ENCODE results near the gene RNF207. TPM values are rescaled to one million over a fixed set of nuclear protein-coding genes. Genes with fewer than 3 reads are reported as not detected.

Gene RNF207
- total and polyA plus RNA-seq, 4 donors, result 8.0 to 14.4 (median 12.3) TPM

DNA sequence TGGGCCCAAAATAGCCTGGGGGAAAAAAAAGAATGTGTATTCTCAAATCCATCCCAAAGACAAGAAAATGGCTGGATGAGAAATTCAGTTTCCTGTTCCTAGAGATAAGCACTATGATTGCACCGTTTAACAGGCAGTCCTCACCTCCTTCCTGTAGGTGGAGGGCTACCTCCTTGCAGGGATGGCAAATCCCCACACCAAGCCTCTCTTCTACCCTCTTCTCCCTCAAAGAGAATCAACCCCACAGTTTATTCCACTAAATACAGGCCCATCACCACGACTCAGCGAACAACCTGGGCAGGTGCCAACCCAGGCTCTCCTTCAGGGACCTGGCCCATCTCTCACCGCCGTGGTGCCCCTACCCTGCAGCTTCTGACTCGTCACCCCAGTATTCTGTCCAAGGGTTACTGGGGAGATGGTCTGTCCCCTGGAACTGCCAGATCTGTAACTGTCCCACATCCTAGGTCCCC, 22.4 kb upstream of the RNF207 start:
- DNase-seq (no peak), ATAC-seq (ENCODE audit: insufficient read depth, low FRiP score) (no peak)
- Histone ChIP-seq H3K36me3 (ENCODE audit: control insufficient read depth in 4 of 4, insufficient read depth in 4 of 4, low read length in 4 of 4) (peaks cover 0 to 22% (median 8%) of the 10 kb centered on the region in 4 donors), H3K9me3 (ENCODE audit: control insufficient read depth in 4 of 4, insufficient read depth in 3 of 4, low read length in 3 of 4) (no peaks in the 10 kb centered on the region), H3K4me1 (ENCODE audit: control insufficient read depth in 5 of 5, insufficient read depth in 5 of 5, low read length in 5 of 5) (peaks cover 0 to 20% (median 4%) of the 10 kb centered on the region in 5 donors), H3K9ac (ENCODE audit: insufficient read depth in 1 of 2, low read length in 2 of 2) (no peak overlapping the region), H3K27ac (ENCODE audit: low read depth in 1 of 2, low read length in 1 of 2) (no peak overlapping the region), H3K4me3 (no peak overlapping the region), H3K27me3 (ENCODE audit: control insufficient read depth in 3 of 3, insufficient read depth in 3 of 3, low read length in 2 of 3) (peaks cover 6 to 17% (median 15%) of the 10 kb centered on the region in 3 donors)
- WGBS, 2 donors, result 55 to 65% methylated on average over 6 of the region's 6 CpGs
- TF ChIP-seq, protein P1, sequence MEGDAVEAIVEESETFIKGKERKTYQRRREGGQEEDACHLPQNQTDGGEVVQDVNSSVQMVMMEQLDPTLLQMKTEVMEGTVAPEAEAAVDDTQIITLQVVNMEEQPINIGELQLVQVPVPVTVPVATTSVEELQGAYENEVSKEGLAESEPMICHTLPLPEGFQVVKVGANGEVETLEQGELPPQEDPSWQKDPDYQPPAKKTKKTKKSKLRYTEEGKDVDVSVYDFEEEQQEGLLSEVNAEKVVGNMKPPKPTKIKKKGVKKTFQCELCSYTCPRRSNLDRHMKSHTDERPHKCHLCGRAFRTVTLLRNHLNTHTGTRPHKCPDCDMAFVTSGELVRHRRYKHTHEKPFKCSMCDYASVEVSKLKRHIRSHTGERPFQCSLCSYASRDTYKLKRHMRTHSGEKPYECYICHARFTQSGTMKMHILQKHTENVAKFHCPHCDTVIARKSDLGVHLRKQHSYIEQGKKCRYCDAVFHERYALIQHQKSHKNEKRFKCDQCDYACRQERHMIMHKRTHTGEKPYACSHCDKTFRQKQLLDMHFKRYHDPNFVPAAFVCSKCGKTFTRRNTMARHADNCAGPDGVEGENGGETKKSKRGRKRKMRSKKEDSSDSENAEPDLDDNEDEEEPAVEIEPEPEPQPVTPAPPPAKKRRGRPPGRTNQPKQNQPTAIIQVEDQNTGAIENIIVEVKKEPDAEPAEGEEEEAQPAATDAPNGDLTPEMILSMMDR (IDR thresholded peaks at IDR 0.05; ENCODE audit: control extremely low read depth, extremely low read depth), result no peak

DNA sequence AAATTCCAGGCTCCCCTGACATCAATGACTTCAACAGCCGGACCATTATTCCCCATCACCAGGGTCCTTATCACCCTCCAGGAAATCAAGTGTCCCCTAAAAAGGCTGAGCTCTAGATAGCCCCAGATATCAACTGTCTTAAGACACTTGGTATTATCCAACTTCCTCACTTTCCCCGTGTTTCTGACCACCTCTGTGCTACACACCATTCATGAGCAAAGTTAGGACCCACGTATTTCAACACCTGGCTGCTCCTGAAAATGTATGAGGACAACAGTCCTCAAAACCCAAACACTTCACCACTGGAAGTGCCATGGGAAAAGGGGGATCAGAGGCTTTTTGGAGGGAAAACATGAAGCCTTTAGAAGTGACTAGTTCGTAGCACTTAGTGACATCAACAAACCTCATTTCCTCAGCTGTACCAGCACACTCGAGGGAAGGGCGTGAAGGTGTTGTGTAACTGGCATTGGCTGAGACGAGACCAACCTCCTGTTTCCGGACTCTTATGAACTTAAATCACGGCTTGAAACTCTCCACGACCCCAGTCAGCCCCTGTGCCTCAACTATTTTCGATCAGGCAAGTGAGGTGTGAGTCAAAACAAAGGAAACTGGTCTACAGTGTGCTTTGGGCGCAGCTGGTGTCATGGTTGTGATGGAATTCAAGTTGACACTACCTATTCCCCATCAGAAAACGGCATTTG, 21.7 kb upstream of the RNF207 start:
- Histone ChIP-seq H3K9me3 (ENCODE audit: control insufficient read depth in 4 of 4, insufficient read depth in 3 of 4, low read length in 3 of 4) (no peaks in the 10 kb centered on the region), H3K4me3 (no peak overlapping the region), H3K4me1 (ENCODE audit: control insufficient read depth in 5 of 5, insufficient read depth in 5 of 5, low read length in 5 of 5) (peaks cover 0 to 15% (median 0%) of the 10 kb centered on the region in 5 donors), H3K36me3 (ENCODE audit: control insufficient read depth in 4 of 4, insufficient read depth in 4 of 4, low read length in 4 of 4) (peaks cover 0 to 28% (median 9%) of the 10 kb centered on the region in 4 donors), H3K9ac (ENCODE audit: insufficient read depth in 1 of 2, low read length in 2 of 2) (no peak overlapping the region), H3K27ac (ENCODE audit: low read depth in 1 of 2, low read length in 1 of 2) (no peak overlapping the region), H3K27me3 (ENCODE audit: control insufficient read depth in 3 of 3, insufficient read depth in 3 of 3, low read length in 2 of 3) (peaks cover 6 to 12% (median 9%) of the 10 kb centered on the region in 3 donors)
- WGBS, 2 donors, result 57 to 70% methylated on average over 13 of the region's 13 CpGs
- TF ChIP-seq, protein P1 (IDR thresholded peaks at IDR 0.05; ENCODE audit: control extremely low read depth, extremely low read depth), result no peak
- no peak for DNase-seq
- no peak for ATAC-seq (ENCODE audit: insufficient read depth, low FRiP score)

DNA sequence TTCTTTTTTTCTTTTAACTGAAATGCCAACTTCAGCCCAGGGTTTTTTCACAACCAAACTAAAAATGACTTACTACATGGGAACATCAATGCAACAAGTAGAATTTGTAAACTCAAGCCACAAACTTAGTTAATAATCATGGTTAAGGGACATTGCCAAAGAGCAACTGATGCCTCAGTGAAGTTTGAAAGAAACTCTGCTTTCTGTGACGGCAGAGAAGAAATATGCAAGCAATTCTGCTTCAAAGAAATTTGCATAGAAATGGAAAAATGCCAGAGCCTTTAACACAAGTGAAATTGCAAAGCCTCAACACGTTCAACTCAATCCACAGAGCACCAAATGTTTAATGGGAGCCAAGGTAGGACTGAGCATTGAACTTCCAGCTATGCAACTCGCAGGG, 20.8 kb upstream of the RNF207 start:
- DNase-seq (no peak), ATAC-seq (ENCODE audit: insufficient read depth, low FRiP score) (no peak)
- 54 to 65% methylated on average over 3 of the region's 3 CpGs for WGBS, 2 donors
- no peak overlapping the region for H3K9ac ChIP-seq (ENCODE audit: insufficient read depth in 1 of 2, low read length in 2 of 2)
- H3K36me3 ChIP-seq (ENCODE audit: control insufficient read depth in 4 of 4, insufficient read depth in 4 of 4, low read length in 4 of 4), result peaks cover 0 to 31% (median 13%) of the 10 kb centered on the region in 4 donors
- TF ChIP-seq, protein P1 (IDR thresholded peaks at IDR 0.05; ENCODE audit: control extremely low read depth, extremely low read depth), result no peak
- no peaks in the 10 kb centered on the region for H3K9me3 ChIP-seq (ENCODE audit: control insufficient read depth in 4 of 4, insufficient read depth in 3 of 4, low read length in 3 of 4)
- H3K27me3 ChIP-seq (ENCODE audit: control insufficient read depth in 3 of 3, insufficient read depth in 3 of 3, low read length in 2 of 3), result peaks cover under 1 to 12% (median 9%) of the 10 kb centered on the region in 3 donors
- H3K4me3 ChIP-seq, result no peak overlapping the region
- H3K4me1 ChIP-seq (ENCODE audit: control insufficient read depth in 5 of 5, insufficient read depth in 5 of 5, low read length in 5 of 5), result peaks cover 0 to 15% (median 0%) of the 10 kb centered on the region in 5 donors
- no peak overlapping the region for H3K27ac ChIP-seq (ENCODE audit: low read depth in 1 of 2, low read length in 1 of 2)
